Stomach smooth muscle (tissue), 2 donors: ENCODE data around the gene USE1.
A peak's percentile ranks its signal among the peaks of the same experiment; 100 is the strongest.

Experiments used
- H3K27ac ChIP-seq: one replicate; pipeline ENCODE4 v1.7.0; 2013; ENCODE audit warnings: mild to moderate bottlenecking, low read length, inconsistent platforms
- H3K27me3 ChIP-seq, 2 donors: one replicate each; pipeline ENCODE4 v1.7.0; 2013; ENCODE audit warnings: low read length in 2 of 2; ENCODE audit not compliant: insufficient read depth in 2 of 2, control insufficient read depth in 1 of 2
- H3K36me3 ChIP-seq, 2 donors: one replicate each; pipeline ENCODE4 v1.7.0; 2013; ENCODE audit warnings: low read length in 2 of 2; ENCODE audit not compliant: control insufficient read depth in 2 of 2, insufficient read depth in 2 of 2
- H3K4me1 ChIP-seq: one replicate; pipeline ENCODE4 v1.7.0; 2013; ENCODE audit warnings: low read length; ENCODE audit not compliant: control insufficient read depth, insufficient read depth
- H3K4me3 ChIP-seq, 2 donors: one replicate each; pipeline ENCODE4 v1.7.0; 2013; ENCODE audit warnings: low read length in 2 of 2
- H3K9ac ChIP-seq, 2 donors: one replicate each; pipeline ENCODE4 v1.7.0; 2013; ENCODE audit warnings: low read length in 2 of 2, mild to moderate bottlenecking in 1 of 2
- H3K9me3 ChIP-seq, 2 donors: one replicate each; pipeline ENCODE4 v1.7.0; 2013; ENCODE audit warnings: low read length in 2 of 2; ENCODE audit not compliant: control insufficient read depth in 2 of 2
- donor health status: healthy.
- donor health status: Pancreatic carcinoma.

USE1 gene

GRCh38 chr19:17245535-17245984 is 30.4 kb downstream of the USE1 start, which contains the start of gene NR2F6:
NR2F6 (minus strand) TSS chr19:17245919; CDS start chr19:17245220, 699 bp downstream.
- Histone ChIP-seq H3K36me3 (peaks cover 0 to 5% of the 10 kb centered on the region in 2 donors), H3K27me3 (no peaks in the 10 kb centered on the region), H3K27ac (peak within 1 kb of the TSS; percentile 71), H3K4me3 (peak within 1 kb of the TSS; percentile 79 to 88), H3K4me1 (peaks cover 35% of the 10 kb centered on the region), H3K9ac (peak within 1 kb of the TSS; percentile 74 to 78), H3K9me3 (no peaks in the 10 kb centered on the region)

- no peaks in the 10 kb centered on the region for H3K36me3 ChIP-seq
- H3K27me3 ChIP-seq: no peaks in the 10 kb centered on the region
- H3K4me3 ChIP-seq: peak overlapping the region; percentile 63 to 72
- peak overlapping the region; percentile 71 for H3K27ac ChIP-seq
- peaks cover 28% of the 10 kb centered on the region for H3K4me1 ChIP-seq
- H3K9ac ChIP-seq: peak overlapping the region; percentile 55 to 60
- H3K9me3 ChIP-seq: no peaks in the 10 kb centered on the region
Observed at GRCh38 chr19:17246681-17247425, 31.7 kb downstream of the USE1 start.

- no peak overlapping the region for H3K4me3 ChIP-seq
- H3K4me1 ChIP-seq: peaks cover 19% of the 10 kb centered on the region
- H3K36me3 ChIP-seq: no peaks in the 10 kb centered on the region
- H3K9me3 ChIP-seq: no peaks in the 10 kb centered on the region
- H3K27me3 ChIP-seq: no peaks in the 10 kb centered on the region
- no peak overlapping the region for H3K27ac ChIP-seq
- no peak overlapping the region for H3K9ac ChIP-seq
Observed at GRCh38 chr19:17248011-17248776, 33.0 kb downstream of the USE1 start.

- no peak overlapping the region for H3K4me3 ChIP-seq
- H3K36me3 ChIP-seq: no peaks in the 10 kb centered on the region
- peaks cover 12% of the 10 kb centered on the region for H3K4me1 ChIP-seq
- H3K27ac ChIP-seq: no peak overlapping the region
- no peak overlapping the region for H3K9ac ChIP-seq
- no peaks in the 10 kb centered on the region for H3K27me3 ChIP-seq
- no peaks in the 10 kb centered on the region for H3K9me3 ChIP-seq
Observed at GRCh38 chr19:17249887-17250548, 34.9 kb downstream of the USE1 start.

- no peak overlapping the region for H3K9ac ChIP-seq
- no peaks in the 10 kb centered on the region for H3K36me3 ChIP-seq
- no peaks in the 10 kb centered on the region for H3K4me1 ChIP-seq
- H3K27me3 ChIP-seq: no peaks in the 10 kb centered on the region
- H3K9me3 ChIP-seq: peaks cover 0 to 6% of the 10 kb centered on the region in 2 donors
- no peak overlapping the region for H3K4me3 ChIP-seq
- H3K27ac ChIP-seq: no peak overlapping the region
Observed at GRCh38 chr19:17254636-17255035, 39.5 kb downstream of the USE1 start.

GRCh38 chr19:17255150-17255621 is 40.0 kb downstream of the USE1 start:
- H3K27ac ChIP-seq: no peak overlapping the region
- no peaks in the 10 kb centered on the region for H3K36me3 ChIP-seq
- H3K4me3 ChIP-seq: no peak overlapping the region
- no peaks in the 10 kb centered on the region for H3K27me3 ChIP-seq
- H3K4me1 ChIP-seq: no peaks in the 10 kb centered on the region
- H3K9ac ChIP-seq: no peak overlapping the region
- H3K9me3 ChIP-seq: peaks cover 0 to 6% of the 10 kb centered on the region in 2 donors

GRCh38 chr19:17256130-17256529 is 41.0 kb downstream of the USE1 start:
- no peaks in the 10 kb centered on the region for H3K27me3 ChIP-seq
- H3K4me1 ChIP-seq: no peaks in the 10 kb centered on the region
- H3K9me3 ChIP-seq: peaks cover 0 to 6% of the 10 kb centered on the region in 2 donors
- H3K36me3 ChIP-seq: no peaks in the 10 kb centered on the region
- H3K9ac ChIP-seq: no peak overlapping the region
- H3K27ac ChIP-seq: no peak overlapping the region
- H3K4me3 ChIP-seq: no peak overlapping the region

DNA sequence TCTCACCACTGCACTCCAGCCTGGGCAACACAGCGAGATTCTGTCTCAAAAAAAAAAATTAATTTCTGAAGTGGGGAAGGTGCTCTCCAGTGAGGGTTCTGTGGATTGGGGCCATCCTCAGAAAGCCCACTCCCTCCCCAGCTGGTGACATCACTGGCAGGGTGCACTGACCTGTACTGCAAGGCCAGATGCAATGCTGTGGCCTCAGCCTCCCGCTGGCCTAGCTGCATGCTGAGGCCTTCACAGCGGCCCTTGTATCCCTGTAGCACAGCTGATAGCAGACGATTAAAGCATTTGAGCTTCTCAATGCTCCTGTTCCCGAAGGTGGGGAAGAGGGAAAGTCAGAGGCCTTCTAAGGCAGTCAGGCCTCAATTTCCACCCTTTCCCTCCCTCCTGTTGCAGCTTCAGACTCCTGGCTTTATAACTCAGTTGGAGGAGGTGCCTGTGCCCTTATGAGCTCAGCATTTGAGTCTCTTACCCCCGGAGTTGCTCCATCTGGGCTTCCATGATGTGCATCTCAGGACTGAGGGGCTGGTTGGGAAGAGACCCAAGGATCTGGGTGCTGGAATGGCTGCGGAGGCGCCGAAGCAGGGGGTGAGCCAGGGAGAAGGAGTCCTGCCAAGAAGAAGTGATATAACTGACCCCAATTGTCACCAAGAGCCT is 44.1 kb downstream of the USE1 start:
- Histone ChIP-seq H3K36me3 (no peaks in the 10 kb centered on the region), H3K9me3 (peaks cover 0 to 6% of the 10 kb centered on the region in 2 donors), H3K4me3 (no peak overlapping the region), H3K27me3 (no peaks in the 10 kb centered on the region), H3K4me1 (no peaks in the 10 kb centered on the region), H3K27ac (no peak overlapping the region), H3K9ac (no peak overlapping the region)

DNA sequence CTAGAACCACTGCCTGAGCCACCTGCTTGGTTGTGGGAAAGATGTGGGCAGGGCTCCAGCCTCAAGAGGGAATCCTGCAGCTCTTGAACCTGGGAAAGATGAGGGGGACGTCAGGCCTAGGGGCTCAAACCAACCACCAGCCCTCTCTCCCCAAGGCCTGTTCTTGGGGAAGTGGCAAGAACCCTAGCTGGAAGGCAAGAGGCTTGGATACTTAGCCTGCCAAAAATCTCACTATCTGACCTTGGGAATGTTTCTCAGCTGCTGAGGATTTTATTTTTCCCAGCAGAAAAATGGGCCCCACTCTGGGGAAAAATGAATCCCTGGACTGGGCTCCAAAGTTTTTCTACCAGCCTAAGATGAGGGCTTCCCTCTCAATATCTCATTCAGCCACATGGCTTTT is 44.8 kb downstream of the USE1 start:
- peaks cover 0 to 6% of the 10 kb centered on the region in 2 donors for H3K9me3 ChIP-seq
- no peak overlapping the region for H3K9ac ChIP-seq
- H3K4me1 ChIP-seq: no peaks in the 10 kb centered on the region
- H3K4me3 ChIP-seq: no peak overlapping the region
- no peaks in the 10 kb centered on the region for H3K36me3 ChIP-seq
- H3K27me3 ChIP-seq: no peaks in the 10 kb centered on the region
- no peak overlapping the region for H3K27ac ChIP-seq

- Histone ChIP-seq H3K36me3 (no peaks in the 10 kb centered on the region), H3K4me3 (no peak overlapping the region), H3K27me3 (no peaks in the 10 kb centered on the region), H3K9ac (no peak overlapping the region), H3K27ac (no peak overlapping the region), H3K4me1 (no peaks in the 10 kb centered on the region), H3K9me3 (peaks cover 0 to 6% of the 10 kb centered on the region in 2 donors)
Observed at GRCh38 chr19:17260842-17261325, 45.7 kb downstream of the USE1 start.
